Testis (tissue), 3 donors: ENCODE data around the gene RPRML. TPM values are rescaled to one million over a fixed set of nuclear protein-coding genes. Genes with fewer than 3 reads are reported as not detected.
A peak's percentile ranks its signal among the peaks of the same experiment; 100 is the strongest.

Source experiments
- DNase-seq: peaks from one replicate; pipeline ENCODE4 v3.0.0-alpha.2; 2019
- H3K27ac ChIP-seq, 2 donors: fragments of 200-600 bp; sonication (generic); one replicate each; pipeline ENCODE4 v1.5.1; 2019
- H3K27me3 ChIP-seq: fragments of 200-600 bp; sonication (generic); one replicate; pipeline ENCODE4 v1.5.1; 2019
- H3K36me3 ChIP-seq: fragments of 200-600 bp; sonication (generic); one replicate; pipeline ENCODE4 v1.5.1; 2017; ENCODE audit warnings: low read depth; ENCODE audit errors: missing control alignments
- H3K4me1 ChIP-seq: fragments of 200-600 bp; sonication (generic); one replicate; pipeline ENCODE4 v1.5.1; 2019
- H3K4me3 ChIP-seq, 2 donors: fragments of 200-600 bp; sonication (generic); one replicate each; pipeline ENCODE4 v1.5.1; 2017 to 2019
- H3K9me3 ChIP-seq: fragments of 200-600 bp; sonication (generic); one replicate; pipeline ENCODE4 v1.5.1; 2017
- POLR2A ChIP-seq: fragments of 450-650 bp; IDR thresholded peaks from one replicate; pipeline ENCODE4 v1.6.1; 2017; ENCODE audit warnings: antibody characterized with exemption, mild to moderate bottlenecking, moderate library complexity
- WGBS, 2 donors: methylation state at CpG; one replicate each; pipeline ENCODE4 v1.1.5; 2018; 5-methylcytosine and 5-hydroxymethylcytosine counted together
- intact Hi-C: fragments of 100-400 bp; cut with DNase I; formaldehyde crosslinking; loops from one replicate; pipeline ENCODE4 v1.15.1; 2023; ENCODE audit warnings: low total_unique reads
- polyA plus RNA-seq: library from polyadenylated mRNA; stranded (reverse); fragments of 350-450 nt; fragmentation: Illumina TruSeq; extraction: RNeasy Lipid Tissue Mini Kit (QIAGEN cat#74804); gene quantifications from one replicate; pipeline ENCODE4 v1.2.3, GENCODE V29; 2014; ENCODE audit warnings: low read depth, low replicate concordance; ENCODE audit not compliant: insufficient read depth
- total RNA-seq, 2 donors: library from RNA; depleted of rRNA; stranded (reverse); fragments of >200 nt; gene quantifications; one replicate each; pipeline ENCODE4 v1.2.3, GENCODE V29; 2016
- TF ChIP-seq, protein P1 (sequence below), 3 experiments: fragments of 450-650 bp in 2 of 3; fragments of 200-600 bp in 1 of 3; sonication (generic) in 1 of 3; IDR thresholded peaks; one replicate each; pipeline ENCODE4 v1.5.1; 2016 to 2019; ENCODE audit warnings: antibody characterized with exemption in 3 of 3, mild to moderate bottlenecking in 2 of 3, moderate library complexity in 1 of 3

The RPRML gene
- total and polyA plus RNA-seq, 3 donors from 2014 or later = not detected

DNA sequence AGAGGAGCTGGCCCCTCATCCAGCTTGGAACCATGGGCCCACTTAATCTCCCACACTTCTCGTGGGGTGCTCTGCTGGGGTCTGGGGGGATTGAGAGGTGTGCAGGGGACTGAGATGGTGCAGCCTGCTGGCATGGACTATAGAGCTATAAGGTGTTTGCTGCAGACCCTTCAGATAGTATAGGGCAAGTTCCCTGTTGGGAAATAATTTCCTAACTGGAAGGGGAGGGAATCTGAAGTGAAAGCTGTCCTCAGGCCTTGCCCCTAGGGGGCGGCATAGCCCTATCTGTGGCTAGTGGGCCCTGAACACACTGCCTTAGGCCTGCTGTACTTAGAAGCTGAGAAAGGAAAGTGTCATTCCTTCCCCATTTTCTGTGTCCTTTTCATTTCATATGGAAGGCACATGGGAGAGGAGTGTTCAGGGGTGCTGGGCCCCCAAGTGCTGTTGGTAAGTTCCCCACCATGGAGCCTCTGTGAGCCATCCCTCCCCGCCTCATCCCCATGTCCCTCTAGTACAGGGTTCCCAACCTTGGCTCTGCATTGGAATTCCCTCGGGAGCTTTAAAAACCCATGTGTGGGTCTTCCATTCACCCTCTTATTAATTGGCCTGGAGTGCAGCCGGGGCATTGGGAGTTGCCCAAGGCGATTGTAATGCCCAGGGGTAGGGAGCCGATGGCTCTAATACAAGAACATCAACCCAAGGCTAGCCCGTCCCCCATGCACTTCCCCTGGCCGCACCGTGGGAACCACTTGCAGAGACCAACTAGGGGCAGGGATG is 36.4 kb downstream of the RPRML start:
- TF ChIP-seq POLR2A = no peak
- TF ChIP-seq, protein P1, sequence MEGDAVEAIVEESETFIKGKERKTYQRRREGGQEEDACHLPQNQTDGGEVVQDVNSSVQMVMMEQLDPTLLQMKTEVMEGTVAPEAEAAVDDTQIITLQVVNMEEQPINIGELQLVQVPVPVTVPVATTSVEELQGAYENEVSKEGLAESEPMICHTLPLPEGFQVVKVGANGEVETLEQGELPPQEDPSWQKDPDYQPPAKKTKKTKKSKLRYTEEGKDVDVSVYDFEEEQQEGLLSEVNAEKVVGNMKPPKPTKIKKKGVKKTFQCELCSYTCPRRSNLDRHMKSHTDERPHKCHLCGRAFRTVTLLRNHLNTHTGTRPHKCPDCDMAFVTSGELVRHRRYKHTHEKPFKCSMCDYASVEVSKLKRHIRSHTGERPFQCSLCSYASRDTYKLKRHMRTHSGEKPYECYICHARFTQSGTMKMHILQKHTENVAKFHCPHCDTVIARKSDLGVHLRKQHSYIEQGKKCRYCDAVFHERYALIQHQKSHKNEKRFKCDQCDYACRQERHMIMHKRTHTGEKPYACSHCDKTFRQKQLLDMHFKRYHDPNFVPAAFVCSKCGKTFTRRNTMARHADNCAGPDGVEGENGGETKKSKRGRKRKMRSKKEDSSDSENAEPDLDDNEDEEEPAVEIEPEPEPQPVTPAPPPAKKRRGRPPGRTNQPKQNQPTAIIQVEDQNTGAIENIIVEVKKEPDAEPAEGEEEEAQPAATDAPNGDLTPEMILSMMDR (IDR thresholded peaks at IDR 0.05) = peak; percentile 36 to 68 (median 50)
- no peaks in the 10 kb centered on the region for H3K9me3 ChIP-seq
- H3K4me3 ChIP-seq = no peak overlapping the region
- intact Hi-C loops = no loop called here
- peaks cover 14% of the 10 kb centered on the region for H3K4me1 ChIP-seq
- no peaks in the 10 kb centered on the region for H3K36me3 ChIP-seq
- no peaks in the 10 kb centered on the region for H3K27me3 ChIP-seq
- peak; percentile 77 for DNase-seq
- no peak overlapping the region for H3K27ac ChIP-seq
- 66 to 73% methylated on average over 5 to 10 of the region's 10 CpGs for WGBS, 2 donors

DNA sequence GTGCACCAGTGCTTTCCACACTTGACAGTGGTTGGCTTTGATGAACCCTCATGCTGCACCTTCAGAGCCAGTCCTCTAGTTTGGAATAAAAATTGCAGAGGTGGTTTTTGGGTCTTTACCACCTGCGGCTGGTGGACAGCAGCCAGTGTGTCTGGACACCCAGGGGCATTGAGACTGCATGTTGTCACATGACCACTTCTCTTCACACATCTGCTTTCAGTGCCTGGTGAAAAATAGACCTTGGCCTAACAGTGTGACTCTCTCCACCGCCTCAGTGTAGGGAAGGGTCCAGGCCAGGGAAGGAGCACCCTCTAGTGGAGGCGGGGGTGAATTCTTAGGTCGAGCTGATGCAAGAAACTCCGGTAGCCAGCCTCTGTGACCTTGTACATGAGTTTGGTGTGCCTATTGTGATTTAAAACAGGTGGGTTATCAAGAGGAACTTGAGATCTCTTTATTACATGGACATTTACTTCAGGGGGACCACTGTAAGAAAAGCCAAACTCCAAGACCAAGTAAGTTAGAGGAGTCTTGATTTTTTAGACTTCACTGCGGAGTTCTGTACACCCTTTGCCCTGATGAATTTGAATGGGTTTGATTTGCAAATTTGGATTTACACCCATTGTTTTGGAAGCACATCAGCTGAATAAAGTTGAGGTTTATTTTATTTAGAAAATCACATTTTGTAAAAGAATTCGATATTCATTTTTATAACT is 38.2 kb downstream of the RPRML start:
- Histone ChIP-seq H3K9me3 (no peaks in the 10 kb centered on the region), H3K36me3 (no peaks in the 10 kb centered on the region), H3K4me1 (peaks cover 14% of the 10 kb centered on the region), H3K27ac (no peak overlapping the region), H3K4me3 (no peak overlapping the region), H3K27me3 (no peaks in the 10 kb centered on the region)
- peak; percentile 87 for DNase-seq
- WGBS, 2 donors = 45 to 60% methylated on average over 6 to 7 of the region's 7 CpGs
- intact Hi-C loops = no loop called here
- no peak for TF ChIP-seq POLR2A
- TF ChIP-seq, protein P1 (IDR thresholded peaks at IDR 0.05) = peak; percentile 34 to 73 (median 71)

DNA sequence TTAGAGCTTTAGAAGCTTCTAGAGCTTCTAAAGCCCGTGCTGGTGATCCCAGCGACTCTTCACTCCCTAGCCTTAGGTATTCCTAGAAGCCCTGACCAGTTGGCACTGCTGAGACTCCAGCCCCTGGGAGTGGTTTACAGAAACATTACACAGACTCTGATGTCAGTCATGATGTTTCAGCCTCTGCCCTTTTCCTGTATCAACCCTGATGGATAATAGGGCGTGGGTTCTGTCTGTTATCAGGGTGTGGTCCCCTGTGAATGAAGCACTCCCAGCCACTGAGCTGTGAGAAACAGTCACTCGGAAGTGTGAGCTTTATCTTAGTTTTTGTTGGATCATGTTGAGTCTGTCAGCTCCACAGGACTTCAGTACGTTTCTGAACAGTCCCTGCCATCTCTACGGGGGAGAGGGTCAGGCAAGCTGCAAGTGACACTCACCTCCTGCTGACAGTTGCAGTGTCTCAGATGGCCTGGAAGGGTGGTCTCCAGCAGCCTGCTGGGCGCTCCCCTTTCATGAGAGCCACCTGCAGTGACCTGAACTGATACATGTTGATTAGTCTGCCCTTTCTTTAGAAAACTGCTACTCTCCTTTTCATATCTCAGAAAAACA is 43.3 kb downstream of the RPRML start:
- no peak for TF ChIP-seq POLR2A
- TF ChIP-seq, protein P1 (IDR thresholded peaks at IDR 0.05) = no peak
- H3K36me3 ChIP-seq = no peaks in the 10 kb centered on the region
- H3K27ac ChIP-seq = peak overlapping the region in 1 of 2 donors; percentile 30
- no peak for DNase-seq
- intact Hi-C loops = no loop called here
- H3K9me3 ChIP-seq = no peaks in the 10 kb centered on the region
- no peaks in the 10 kb centered on the region for H3K27me3 ChIP-seq
- H3K4me3 ChIP-seq = no peak overlapping the region
- no peaks in the 10 kb centered on the region for H3K4me1 ChIP-seq
- WGBS, 2 donors = 60 to 65% methylated on average over 7 of the region's 7 CpGs

DNA sequence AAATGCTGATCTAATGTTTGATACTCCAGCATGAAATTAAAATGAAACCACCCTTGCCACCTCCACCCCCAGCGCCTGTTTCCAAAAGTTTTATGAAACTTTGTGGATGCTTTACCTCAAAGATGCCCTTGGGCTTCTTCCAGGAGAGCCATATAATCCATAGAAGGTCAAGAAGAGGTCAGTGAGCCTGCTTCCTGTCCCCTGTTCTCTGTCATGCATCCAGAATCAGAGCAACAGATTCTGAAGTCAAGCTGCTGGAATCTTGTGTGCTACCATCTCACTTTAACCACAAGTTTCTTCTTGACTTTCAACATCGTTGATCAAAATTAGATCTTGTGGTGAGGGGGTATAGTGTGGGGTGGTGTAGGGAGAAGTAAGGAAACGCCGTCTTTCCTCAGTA is 47.5 kb downstream of the RPRML start:
- no peak overlapping the region for H3K27ac ChIP-seq
- no peaks in the 10 kb centered on the region for H3K36me3 ChIP-seq
- H3K4me1 ChIP-seq = no peaks in the 10 kb centered on the region
- TF ChIP-seq POLR2A = no peak
- TF ChIP-seq, protein P1 (IDR thresholded peaks at IDR 0.05) = no peak
- no peaks in the 10 kb centered on the region for H3K9me3 ChIP-seq
- H3K4me3 ChIP-seq = no peak overlapping the region
- intact Hi-C loops = no loop called here
- H3K27me3 ChIP-seq = no peaks in the 10 kb centered on the region
- 88 to 89% methylated on average over 4 of the region's 4 CpGs for WGBS, 2 donors
- no peak for DNase-seq
